Measurements from ENCODE around the gene GNAQ. TPM values are rescaled to one million over a fixed set of nuclear protein-coding genes. Genes with fewer than 3 reads are reported as not detected.

The GNAQ gene
- total and polyA plus RNA-seq, 4 donors: 6.8 to 19.6 (median 12.6) TPM

- WGBS: 70% methylated on average over 8 of the region's 8 CpGs
- TF ChIP-seq HNF4A (conservative IDR thresholded peaks at IDR 0.05) (no peak), MAX (IDR thresholded peaks at IDR 0.05) (no peak), GABPA (IDR thresholded peaks at IDR 0.05 in 1 of 2, conservative IDR thresholded peaks at IDR 0.05 in 1 of 2) (no peak), RAD21 (IDR thresholded peaks at IDR 0.05) (peak; percentile 10 to 20), FOXA1 (IDR thresholded peaks at IDR 0.05) (no peak), TAF1 (conservative IDR thresholded peaks at IDR 0.05) (no peak), SP1 (IDR thresholded peaks at IDR 0.05) (peak; percentile 31), EGR1 (IDR thresholded peaks at IDR 0.05; ENCODE audit: low read depth in 2 of 2) (no peak), HNF4G (IDR thresholded peaks at IDR 0.05) (no peak), CTCF (IDR thresholded peaks at IDR 0.05; ENCODE audit: low read depth, low read length, missing input control) (no peak), FOXA2 (IDR thresholded peaks at IDR 0.05) (no peak), NR2F2 (IDR thresholded peaks at IDR 0.05) (peak; percentile 76)
- TF ChIP-seq, protein P1, sequence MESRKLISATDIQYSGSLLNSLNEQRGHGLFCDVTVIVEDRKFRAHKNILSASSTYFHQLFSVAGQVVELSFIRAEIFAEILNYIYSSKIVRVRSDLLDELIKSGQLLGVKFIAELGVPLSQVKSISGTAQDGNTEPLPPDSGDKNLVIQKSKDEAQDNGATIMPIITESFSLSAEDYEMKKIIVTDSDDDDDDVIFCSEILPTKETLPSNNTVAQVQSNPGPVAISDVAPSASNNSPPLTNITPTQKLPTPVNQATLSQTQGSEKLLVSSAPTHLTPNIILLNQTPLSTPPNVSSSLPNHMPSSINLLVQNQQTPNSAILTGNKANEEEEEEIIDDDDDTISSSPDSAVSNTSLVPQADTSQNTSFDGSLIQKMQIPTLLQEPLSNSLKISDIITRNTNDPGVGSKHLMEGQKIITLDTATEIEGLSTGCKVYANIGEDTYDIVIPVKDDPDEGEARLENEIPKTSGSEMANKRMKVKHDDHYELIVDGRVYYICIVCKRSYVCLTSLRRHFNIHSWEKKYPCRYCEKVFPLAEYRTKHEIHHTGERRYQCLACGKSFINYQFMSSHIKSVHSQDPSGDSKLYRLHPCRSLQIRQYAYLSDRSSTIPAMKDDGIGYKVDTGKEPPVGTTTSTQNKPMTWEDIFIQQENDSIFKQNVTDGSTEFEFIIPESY (IDR thresholded peaks at IDR 0.05): no peak
- TF ChIP-seq, protein P2, sequence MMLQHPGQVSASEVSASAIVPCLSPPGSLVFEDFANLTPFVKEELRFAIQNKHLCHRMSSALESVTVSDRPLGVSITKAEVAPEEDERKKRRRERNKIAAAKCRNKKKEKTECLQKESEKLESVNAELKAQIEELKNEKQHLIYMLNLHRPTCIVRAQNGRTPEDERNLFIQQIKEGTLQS (IDR thresholded peaks at IDR 0.05): no peak
- TF ChIP-seq, protein P3, sequence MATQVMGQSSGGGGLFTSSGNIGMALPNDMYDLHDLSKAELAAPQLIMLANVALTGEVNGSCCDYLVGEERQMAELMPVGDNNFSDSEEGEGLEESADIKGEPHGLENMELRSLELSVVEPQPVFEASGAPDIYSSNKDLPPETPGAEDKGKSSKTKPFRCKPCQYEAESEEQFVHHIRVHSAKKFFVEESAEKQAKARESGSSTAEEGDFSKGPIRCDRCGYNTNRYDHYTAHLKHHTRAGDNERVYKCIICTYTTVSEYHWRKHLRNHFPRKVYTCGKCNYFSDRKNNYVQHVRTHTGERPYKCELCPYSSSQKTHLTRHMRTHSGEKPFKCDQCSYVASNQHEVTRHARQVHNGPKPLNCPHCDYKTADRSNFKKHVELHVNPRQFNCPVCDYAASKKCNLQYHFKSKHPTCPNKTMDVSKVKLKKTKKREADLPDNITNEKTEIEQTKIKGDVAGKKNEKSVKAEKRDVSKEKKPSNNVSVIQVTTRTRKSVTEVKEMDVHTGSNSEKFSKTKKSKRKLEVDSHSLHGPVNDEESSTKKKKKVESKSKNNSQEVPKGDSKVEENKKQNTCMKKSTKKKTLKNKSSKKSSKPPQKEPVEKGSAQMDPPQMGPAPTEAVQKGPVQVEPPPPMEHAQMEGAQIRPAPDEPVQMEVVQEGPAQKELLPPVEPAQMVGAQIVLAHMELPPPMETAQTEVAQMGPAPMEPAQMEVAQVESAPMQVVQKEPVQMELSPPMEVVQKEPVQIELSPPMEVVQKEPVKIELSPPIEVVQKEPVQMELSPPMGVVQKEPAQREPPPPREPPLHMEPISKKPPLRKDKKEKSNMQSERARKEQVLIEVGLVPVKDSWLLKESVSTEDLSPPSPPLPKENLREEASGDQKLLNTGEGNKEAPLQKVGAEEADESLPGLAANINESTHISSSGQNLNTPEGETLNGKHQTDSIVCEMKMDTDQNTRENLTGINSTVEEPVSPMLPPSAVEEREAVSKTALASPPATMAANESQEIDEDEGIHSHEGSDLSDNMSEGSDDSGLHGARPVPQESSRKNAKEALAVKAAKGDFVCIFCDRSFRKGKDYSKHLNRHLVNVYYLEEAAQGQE (IDR thresholded peaks at IDR 0.05): peak; percentile 13
These were observed 184.5 kb downstream of the GNAQ start for GRCh38 chr9:77847059-77847499.

GRCh38 chr9:77844415-77844814 is 187.2 kb downstream of the GNAQ start:
- no peak overlapping the region for H3K4me3 ChIP-seq (ENCODE audit: low read depth in 1 of 3, low read length in 3 of 3)
- no peaks in the 10 kb centered on the region for H3K27me3 ChIP-seq (ENCODE audit: control insufficient read depth in 4 of 4, insufficient read depth in 4 of 4, low read length in 3 of 4)
- no peak overlapping the region for H3K9ac ChIP-seq (ENCODE audit: low read depth in 1 of 2, low read length in 2 of 2)
- 96% methylated on average over 4 of the region's 4 CpGs for WGBS
- no peaks in the 10 kb centered on the region for H3K36me3 ChIP-seq (ENCODE audit: control insufficient read depth in 4 of 4, insufficient read depth in 3 of 4, low read depth in 1 of 4, low read length in 3 of 4)
- no peaks in the 10 kb centered on the region for H3K4me1 ChIP-seq (ENCODE audit: control insufficient read depth in 4 of 4, insufficient read depth in 4 of 4, low read length in 3 of 4)
- H3K9me3 ChIP-seq (ENCODE audit: control insufficient read depth in 4 of 4, low read length in 3 of 4): no peaks in the 10 kb centered on the region
- no peak overlapping the region for H3K27ac ChIP-seq (ENCODE audit: low read depth in 1 of 2, low read length in 2 of 2)
- no peak for DNase-seq (ENCODE audit: low spot score)
- no peak for TF ChIP-seq EGR1 (IDR thresholded peaks at IDR 0.05; ENCODE audit: low read depth in 2 of 2)
- no peak for TF ChIP-seq GABPA (IDR thresholded peaks at IDR 0.05 in 1 of 2, conservative IDR thresholded peaks at IDR 0.05 in 1 of 2)
- TF ChIP-seq, protein P1 (IDR thresholded peaks at IDR 0.05): no peak
- no peak for TF ChIP-seq CTCF (IDR thresholded peaks at IDR 0.05; ENCODE audit: low read depth, low read length, missing input control)
- no peak for TF ChIP-seq FOXA2 (IDR thresholded peaks at IDR 0.05)
- no peak for TF ChIP-seq TAF1 (conservative IDR thresholded peaks at IDR 0.05)
- TF ChIP-seq SP1 (IDR thresholded peaks at IDR 0.05): no peak
- no peak for TF ChIP-seq JUND (IDR thresholded peaks at IDR 0.05)

More at GRCh38 chr9:77847059-77847499, 184.5 kb downstream of the GNAQ start:
- Histone ChIP-seq H3K9me3 (ENCODE audit: control insufficient read depth in 4 of 4, low read length in 3 of 4) (no peaks in the 10 kb centered on the region), H3K9ac (ENCODE audit: low read depth in 1 of 2, low read length in 2 of 2) (no peak overlapping the region), H3K27ac (ENCODE audit: low read depth in 1 of 2, low read length in 2 of 2) (peak overlapping the region in 1 of 2 donors; percentile 48), H3K4me3 (ENCODE audit: low read depth in 1 of 3, low read length in 3 of 3) (no peak overlapping the region), H3K36me3 (ENCODE audit: control insufficient read depth in 4 of 4, insufficient read depth in 3 of 4, low read depth in 1 of 4, low read length in 3 of 4) (no peaks in the 10 kb centered on the region), H3K4me1 (ENCODE audit: control insufficient read depth in 4 of 4, insufficient read depth in 4 of 4, low read length in 3 of 4) (peaks cover under 1 to 6% (median 5%) of the 10 kb centered on the region in 4 donors), H3K27me3 (ENCODE audit: control insufficient read depth in 4 of 4, insufficient read depth in 4 of 4, low read length in 3 of 4) (no peaks in the 10 kb centered on the region)
- no peak for DNase-seq (ENCODE audit: low spot score)
